Lung (tissue), 12 donors: ENCODE measurements around the gene STK24. TPM values are rescaled to one million over a fixed set of nuclear protein-coding genes. Genes with fewer than 3 reads are reported as not detected.
A peak's percentile ranks its signal among the peaks of the same experiment; 100 is the strongest.

ENCODE experiments used
- ATAC-seq: fragments of 200-7000 bp; cut with Tn5 transposase; one replicate; pipeline ENCODE4 v1.9.1; 2020; ENCODE audit warnings: moderate number of reproducible peaks; ENCODE audit not compliant: insufficient read depth, low FRiP score
- DNase-seq, 3 donors: peaks; one replicate each; pipeline ENCODE4 v3.0.0-alpha.2; 2013 to 2017
- H3K27ac ChIP-seq, 2 donors: one replicate each; pipeline ENCODE4 v1.5.1; 2013; ENCODE audit warnings: mild to moderate bottlenecking in 2 of 2, moderate library complexity in 2 of 2, control low read depth in 1 of 2, inconsistent platforms in 1 of 2, low read depth in 1 of 2, low read length in 1 of 2
- H3K27me3 ChIP-seq, 3 donors: one replicate each; pipeline ENCODE4 v1.5.1; 2013; ENCODE audit warnings: low read length in 2 of 3; ENCODE audit not compliant: control insufficient read depth in 3 of 3, insufficient read depth in 3 of 3
- H3K36me3 ChIP-seq, 4 donors: one replicate each; pipeline ENCODE4 v1.5.1; 2013; ENCODE audit warnings: low read length in 4 of 4, mild to moderate bottlenecking in 1 of 4, moderate library complexity in 1 of 4; ENCODE audit not compliant: control insufficient read depth in 4 of 4, insufficient read depth in 4 of 4
- H3K4me1 ChIP-seq, 5 donors: one replicate each; pipeline ENCODE4 v1.5.1; 2013; ENCODE audit warnings: low read length in 5 of 5, mild to moderate bottlenecking in 2 of 5, moderate library complexity in 1 of 5; ENCODE audit not compliant: control insufficient read depth in 5 of 5, insufficient read depth in 5 of 5
- H3K4me3 ChIP-seq: one replicate; pipeline ENCODE4 v1.5.1; 2013; ENCODE audit warnings: mild to moderate bottlenecking, control low read depth, moderate library complexity
- H3K9ac ChIP-seq, 2 donors: one replicate each; pipeline ENCODE4 v1.5.1; 2013; ENCODE audit warnings: low read length in 2 of 2, control low read depth in 1 of 2; ENCODE audit not compliant: insufficient read depth in 1 of 2
- H3K9me3 ChIP-seq, 4 donors: one replicate each; pipeline ENCODE4 v1.5.1; 2013; ENCODE audit warnings: low read length in 3 of 4, mild to moderate bottlenecking in 1 of 4, moderate library complexity in 1 of 4; ENCODE audit not compliant: control insufficient read depth in 4 of 4, insufficient read depth in 3 of 4
- WGBS, 2 donors: extraction: QIAGEN DNeasy Blood & Tissue Kit; methylation state at CpG; one replicate each; pipeline ENCODE4 v1.1.7; 2013; 5-methylcytosine and 5-hydroxymethylcytosine counted together
- polyA plus RNA-seq, 2 donors: library from polyadenylated mRNA; stranded (reverse); fragments of 200-250 nt; gene quantifications; one replicate each; pipeline ENCODE4 v1.2.1, GENCODE V29; 2013
- total RNA-seq, 2 donors: library from RNA; depleted of rRNA in 1 of 2; stranded (reverse); fragments of >200 nt in 1 of 2; gene quantifications; one replicate each; pipeline ENCODE4 v1.2.1, GENCODE V29; 2014 to 2021
- TF ChIP-seq, protein P1 (sequence below): IDR thresholded peaks from 2 replicates; pipeline ENCODE4 v1.5.1; 2012; ENCODE audit warnings: mild to moderate bottlenecking; ENCODE audit errors: control extremely low read depth, extremely low read depth
- donor health status: control.
- donor health status: control.
- donor health status: Bipolar disorder and iron deficiency.
- donor health status: healthy.
- donor health status: DM: yes; HTN: yes; CAD: no.

Gene STK24
- total and polyA plus RNA-seq, 4 donors, result 38.0 to 102 (median 64.5) TPM

DNA sequence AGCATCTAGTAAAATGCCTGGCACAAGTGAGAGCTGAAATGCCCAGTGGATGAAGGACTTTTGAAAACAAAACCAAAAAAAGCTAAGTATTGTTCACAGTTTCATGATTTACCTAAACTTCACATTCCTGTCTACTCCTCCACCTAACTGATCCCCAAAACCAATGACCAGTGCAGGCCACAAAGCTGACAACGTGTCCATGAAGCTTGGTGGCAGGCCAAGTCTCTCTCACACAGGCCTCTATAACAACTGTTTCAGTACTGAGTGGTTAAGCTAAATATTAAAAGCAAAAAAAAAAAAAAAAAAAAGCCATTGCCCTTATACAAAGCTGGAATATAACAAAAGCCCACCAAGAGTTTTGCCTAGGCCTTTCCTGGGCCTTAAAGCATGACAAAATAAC is 36.4 kb downstream of the STK24 start:
- TF ChIP-seq, protein P1, sequence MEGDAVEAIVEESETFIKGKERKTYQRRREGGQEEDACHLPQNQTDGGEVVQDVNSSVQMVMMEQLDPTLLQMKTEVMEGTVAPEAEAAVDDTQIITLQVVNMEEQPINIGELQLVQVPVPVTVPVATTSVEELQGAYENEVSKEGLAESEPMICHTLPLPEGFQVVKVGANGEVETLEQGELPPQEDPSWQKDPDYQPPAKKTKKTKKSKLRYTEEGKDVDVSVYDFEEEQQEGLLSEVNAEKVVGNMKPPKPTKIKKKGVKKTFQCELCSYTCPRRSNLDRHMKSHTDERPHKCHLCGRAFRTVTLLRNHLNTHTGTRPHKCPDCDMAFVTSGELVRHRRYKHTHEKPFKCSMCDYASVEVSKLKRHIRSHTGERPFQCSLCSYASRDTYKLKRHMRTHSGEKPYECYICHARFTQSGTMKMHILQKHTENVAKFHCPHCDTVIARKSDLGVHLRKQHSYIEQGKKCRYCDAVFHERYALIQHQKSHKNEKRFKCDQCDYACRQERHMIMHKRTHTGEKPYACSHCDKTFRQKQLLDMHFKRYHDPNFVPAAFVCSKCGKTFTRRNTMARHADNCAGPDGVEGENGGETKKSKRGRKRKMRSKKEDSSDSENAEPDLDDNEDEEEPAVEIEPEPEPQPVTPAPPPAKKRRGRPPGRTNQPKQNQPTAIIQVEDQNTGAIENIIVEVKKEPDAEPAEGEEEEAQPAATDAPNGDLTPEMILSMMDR, result no peak
- peaks cover 10 to 42% (median 17%) of the 10 kb centered on the region in 5 donors for H3K4me1 ChIP-seq
- no peak for ATAC-seq
- peaks cover 0 to 1% (median 0%) of the 10 kb centered on the region in 4 donors for H3K9me3 ChIP-seq
- H3K27ac ChIP-seq, result no peak overlapping the region
- H3K27me3 ChIP-seq, result no peaks in the 10 kb centered on the region
- H3K36me3 ChIP-seq, result peaks cover 0 to 4% (median 0%) of the 10 kb centered on the region in 4 donors
- DNase-seq, result peak in 2 of 3 donors; percentile 22 to 37
- no peak overlapping the region for H3K9ac ChIP-seq
- 39 to 71% methylated on average over 1 of the region's 1 CpG for WGBS, 2 donors
- H3K4me3 ChIP-seq, result no peak overlapping the region

- Histone ChIP-seq H3K27ac (no peak overlapping the region), H3K36me3 (peaks cover 0 to 4% (median 0%) of the 10 kb centered on the region in 4 donors), H3K4me3 (no peak overlapping the region), H3K4me1 (peaks cover 12 to 42% (median 17%) of the 10 kb centered on the region in 5 donors), H3K9me3 (peaks cover 0 to 2% (median 0%) of the 10 kb centered on the region in 4 donors), H3K27me3 (no peaks in the 10 kb centered on the region), H3K9ac (no peak overlapping the region)
- TF ChIP-seq, protein P1, result no peak
- DNase-seq (no peak), ATAC-seq (no peak)
- WGBS, 2 donors, result 79 to 85% methylated on average over 7 of the region's 7 CpGs
Observed at GRCh38 chr13:98539666-98540065, 37.2 kb downstream of the STK24 start.

- Histone ChIP-seq H3K27ac (no peak overlapping the region), H3K4me1 (peaks cover 13 to 35% (median 20%) of the 10 kb centered on the region in 5 donors), H3K36me3 (peaks cover 0 to 4% (median 0%) of the 10 kb centered on the region in 4 donors), H3K27me3 (no peaks in the 10 kb centered on the region), H3K9me3 (peaks cover 0 to 2% (median 0%) of the 10 kb centered on the region in 4 donors), H3K9ac (no peak overlapping the region), H3K4me3 (no peak overlapping the region)
- 93 to 97% methylated on average over 8 of the region's 8 CpGs for WGBS, 2 donors
- DNase-seq (no peak), ATAC-seq (no peak)
- TF ChIP-seq, protein P1, result no peak
Observed at GRCh38 chr13:98538876-98539275, 38.0 kb downstream of the STK24 start.

DNA sequence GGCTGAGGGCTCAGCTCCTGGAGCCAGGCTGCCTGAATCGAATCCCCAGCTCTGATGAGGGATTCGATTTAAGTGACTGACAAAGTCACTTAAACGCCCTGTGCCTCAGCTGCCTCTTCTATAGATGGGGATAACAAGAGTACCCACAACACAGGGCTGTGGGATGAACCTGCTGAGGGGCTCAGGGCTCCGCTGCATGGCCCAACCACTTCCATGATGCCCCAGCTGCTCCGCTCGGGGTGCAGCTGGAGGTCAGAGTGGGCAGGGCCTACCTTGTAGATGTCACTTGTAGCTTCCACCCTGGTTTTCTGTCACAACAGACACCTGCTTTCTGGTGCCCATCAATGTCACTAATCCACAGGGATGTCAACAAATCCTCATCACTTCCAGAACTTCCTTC is 39.2 kb downstream of the STK24 start:
- Histone ChIP-seq H3K9ac (no peak overlapping the region), H3K27ac (no peak overlapping the region), H3K4me1 (peaks cover 9 to 26% (median 17%) of the 10 kb centered on the region in 5 donors), H3K9me3 (peaks cover 0 to 2% (median 0%) of the 10 kb centered on the region in 4 donors), H3K4me3 (no peak overlapping the region), H3K27me3 (no peaks in the 10 kb centered on the region), H3K36me3 (peaks cover 0 to 4% (median 0%) of the 10 kb centered on the region in 4 donors)
- WGBS, 2 donors, result 87 to 95% methylated on average over 6 of the region's 6 CpGs
- TF ChIP-seq, protein P1, result no peak
- ATAC-seq, result no peak
- DNase-seq, result no peak
